Measurements from ENCODE around the gene BOLA2B.

- no peak for TF ChIP-seq POLR2AphosphoS5 (IDR thresholded peaks at IDR 0.05; ENCODE audit: low read depth)
- TF ChIP-seq REST (IDR thresholded peaks at IDR 0.05; ENCODE audit: insufficient replicate concordance, low read depth) = no peak
- no peak for TF ChIP-seq CTCF (IDR thresholded peaks at IDR 0.05; ENCODE audit: insufficient read depth, low read length)
- TF ChIP-seq SPI1 (IDR thresholded peaks at IDR 0.05; ENCODE audit: borderline replicate concordance, low read depth) = no peak
Observed at GRCh38 chr16:30144017-30144416, 49.4 kb downstream of the BOLA2B start.

Data from HL-60 (cell line).